ENCODE measurements around the gene RFLNA.

DNA sequence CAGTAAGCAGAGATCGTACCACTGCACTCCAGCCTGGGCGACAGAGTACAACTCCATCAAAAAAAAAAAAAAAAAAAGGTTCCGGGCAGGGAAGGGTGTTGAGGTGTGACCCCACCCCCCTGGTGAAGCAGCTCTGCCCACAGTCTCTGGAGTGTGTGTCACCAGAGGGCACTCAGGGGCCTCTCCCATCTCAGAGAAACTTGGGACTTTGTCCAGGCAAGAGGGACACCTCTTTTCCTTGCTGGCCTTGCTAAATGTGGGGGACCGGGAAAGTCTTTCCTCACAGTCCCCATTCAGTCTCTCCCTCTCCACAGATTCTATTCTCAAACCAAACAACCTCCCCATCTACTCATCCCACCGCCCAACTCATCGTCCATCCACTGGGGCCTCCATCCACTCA is 43.6 kb downstream of the RFLNA start:
- TF ChIP-seq CTCF (IDR thresholded peaks at IDR 0.05) (no peak), POLR2AphosphoS5 (IDR thresholded peaks at IDR 0.05) (no peak)

Data from esophagus muscularis mucosa (tissue), 3 donors.